NOMO-1 treated with DMSO at 0.1 percent for 48 hours (cell line): ENCODE results near the gene GULP1.
"Not testable (repeated sequence)": the region's sequence is repeated elsewhere in the genome, so short reads cannot be mapped to it uniquely, and the experiment has no call there.

Experiments
- DNase-seq: peaks from one replicate; lab custom pipeline; 2025; ENCODE audit not compliant: unreplicated experiment; lab: John Stamatoyannopoulos, UW

GULP1 gene

GRCh38 chr2:188466078-188466477 lies 174.4 kb downstream of the GULP1 start:
- DNase-seq: not testable (repeated sequence)

GRCh38 chr2:188466761-188467160 lies 175.1 kb downstream of the GULP1 start:
- DNase-seq: no peak

- DNase-seq: no peak
Observed at GRCh38 chr2:188471166-188471565, 179.5 kb downstream of the GULP1 start.

GRCh38 chr2:188473306-188473705 lies 181.6 kb downstream of the GULP1 start:
- DNase-seq: no peak

- no peak for DNase-seq
Observed at GRCh38 chr2:188474316-188474715, 182.6 kb downstream of the GULP1 start.

GRCh38 chr2:188475945-188476344 lies 184.3 kb downstream of the GULP1 start:
- no peak for DNase-seq

- no peak for DNase-seq
Observed at GRCh38 chr2:188477564-188478103, 186.0 kb downstream of the GULP1 start.

GRCh38 chr2:188478724-188479123 lies 187.1 kb downstream of the GULP1 start:
- no peak for DNase-seq

GRCh38 chr2:188481474-188481873 lies 189.8 kb downstream of the GULP1 start:
- DNase-seq: no peak

GRCh38 chr2:188485496-188485895 lies 193.8 kb downstream of the GULP1 start:
- DNase-seq: no peak

- DNase-seq: no peak
Observed at GRCh38 chr2:188492751-188493150, 201.1 kb downstream of the GULP1 start.

- no peak for DNase-seq
Observed at GRCh38 chr2:188494906-188495305, 203.2 kb downstream of the GULP1 start.

GRCh38 chr2:188495969-188496431 lies 204.3 kb downstream of the GULP1 start:
- no peak for DNase-seq

- DNase-seq: no peak
Observed at GRCh38 chr2:188497726-188498125, 206.1 kb downstream of the GULP1 start.

GRCh38 chr2:188503975-188504374 lies 212.3 kb downstream of the GULP1 start:
- DNase-seq: no peak

- no peak for DNase-seq
Observed at GRCh38 chr2:188506843-188507242, 215.2 kb downstream of the GULP1 start.

- no peak for DNase-seq
Observed at GRCh38 chr2:188511346-188511745, 219.7 kb downstream of the GULP1 start.

GRCh38 chr2:188512456-188512855 lies 220.8 kb downstream of the GULP1 start:
- DNase-seq: peak; percentile 38

GRCh38 chr2:188515918-188516317 lies 224.2 kb downstream of the GULP1 start:
- DNase-seq: no peak

- DNase-seq: no peak
Observed at GRCh38 chr2:188517549-188518215, 226.0 kb downstream of the GULP1 start.

GRCh38 chr2:188518381-188518780 lies 226.7 kb downstream of the GULP1 start:
- DNase-seq: no peak

- no peak for DNase-seq
Observed at GRCh38 chr2:188519136-188519535, 227.5 kb downstream of the GULP1 start.

- no peak for DNase-seq
Observed at GRCh38 chr2:188522517-188522916, 230.8 kb downstream of the GULP1 start.
